ENCODE data around the gene EPC1.
"Not testable (repeated sequence)": the region's sequence is repeated elsewhere in the genome, so short reads cannot be mapped to it uniquely, and the experiment has no call there.

Gene EPC1

GRCh38 chr10:32376097-32376496 is 29.1 kb upstream of the EPC1 start:
- no peak for DNase-seq
- Mint-ChIP-seq H3K9me3 (no peaks in the 10 kb centered on the region), H3K27me3 (no peaks in the 10 kb centered on the region), H3K36me3 (ENCODE audit: low read depth) (peaks cover 11% of the 10 kb centered on the region), H3K4me1 (ENCODE audit: low read depth) (peaks cover 44% of the 10 kb centered on the region), H3K4me3 (no peak overlapping the region), H3K27ac (no peak overlapping the region)

GRCh38 chr10:32375631-32376030 is 28.7 kb upstream of the EPC1 start:
- Mint-ChIP-seq H3K27me3 (no peaks in the 10 kb centered on the region), H3K4me3 (no peak overlapping the region), H3K27ac (peak overlapping the region; percentile 33), H3K9me3 (no peaks in the 10 kb centered on the region), H3K36me3 (ENCODE audit: low read depth) (peaks cover 13% of the 10 kb centered on the region), H3K4me1 (ENCODE audit: low read depth) (peaks cover 48% of the 10 kb centered on the region)
- no peak for DNase-seq

- H3K9me3 Mint-ChIP-seq, result no peaks in the 10 kb centered on the region
- peak overlapping the region; percentile 47 for H3K27ac Mint-ChIP-seq
- H3K4me1 Mint-ChIP-seq (ENCODE audit: low read depth), result peaks cover 56% of the 10 kb centered on the region
- no peaks in the 10 kb centered on the region for H3K27me3 Mint-ChIP-seq
- H3K4me3 Mint-ChIP-seq, result no peak overlapping the region
- H3K36me3 Mint-ChIP-seq (ENCODE audit: low read depth), result peaks cover 13% of the 10 kb centered on the region
- no peak for DNase-seq
Measured at GRCh38 chr10:32374605-32375004, 27.6 kb upstream of the EPC1 start.

GRCh38 chr10:32373496-32373895 is 26.5 kb upstream of the EPC1 start:
- Mint-ChIP-seq H3K9me3 (no peaks in the 10 kb centered on the region), H3K27me3 (no peaks in the 10 kb centered on the region), H3K4me3 (no peak overlapping the region), H3K36me3 (ENCODE audit: low read depth) (peaks cover 13% of the 10 kb centered on the region), H3K4me1 (ENCODE audit: low read depth) (peaks cover 61% of the 10 kb centered on the region), H3K27ac (peak overlapping the region; percentile 13)
- no peak for DNase-seq

GRCh38 chr10:32373031-32373430 is 26.1 kb upstream of the EPC1 start:
- peaks cover 64% of the 10 kb centered on the region for H3K4me1 Mint-ChIP-seq (ENCODE audit: low read depth)
- H3K27ac Mint-ChIP-seq, result peak overlapping the region; percentile 13
- peaks cover 13% of the 10 kb centered on the region for H3K36me3 Mint-ChIP-seq (ENCODE audit: low read depth)
- no peaks in the 10 kb centered on the region for H3K27me3 Mint-ChIP-seq
- H3K9me3 Mint-ChIP-seq, result no peaks in the 10 kb centered on the region
- no peak overlapping the region for H3K4me3 Mint-ChIP-seq
- no peak for DNase-seq

- Mint-ChIP-seq H3K9me3 (no peaks in the 10 kb centered on the region), H3K4me3 (no peak overlapping the region), H3K27ac (peak overlapping the region; percentile 69), H3K4me1 (ENCODE audit: low read depth) (peaks cover 69% of the 10 kb centered on the region), H3K36me3 (ENCODE audit: low read depth) (peaks cover 13% of the 10 kb centered on the region), H3K27me3 (no peaks in the 10 kb centered on the region)
- no peak for DNase-seq
Measured at GRCh38 chr10:32372000-32372875, 25.3 kb upstream of the EPC1 start.

- no peaks in the 10 kb centered on the region for H3K9me3 Mint-ChIP-seq
- H3K27me3 Mint-ChIP-seq, result no peaks in the 10 kb centered on the region
- peaks cover 10% of the 10 kb centered on the region for H3K36me3 Mint-ChIP-seq (ENCODE audit: low read depth)
- H3K27ac Mint-ChIP-seq, result peak overlapping the region; percentile 82
- H3K4me1 Mint-ChIP-seq (ENCODE audit: low read depth), result peaks cover 75% of the 10 kb centered on the region
- DNase-seq, result no peak
- no peak overlapping the region for H3K4me3 Mint-ChIP-seq
Measured at GRCh38 chr10:32371101-32371500, 24.1 kb upstream of the EPC1 start.

- H3K27me3 Mint-ChIP-seq, result no peaks in the 10 kb centered on the region
- peaks cover 70% of the 10 kb centered on the region for H3K4me1 Mint-ChIP-seq (ENCODE audit: low read depth)
- peak; percentile 73 for DNase-seq
- no peaks in the 10 kb centered on the region for H3K9me3 Mint-ChIP-seq
- no peak overlapping the region for H3K4me3 Mint-ChIP-seq
- peaks cover 10% of the 10 kb centered on the region for H3K36me3 Mint-ChIP-seq (ENCODE audit: low read depth)
- H3K27ac Mint-ChIP-seq, result peak overlapping the region; percentile 77
Measured at GRCh38 chr10:32367793-32368453, 21.0 kb upstream of the EPC1 start.

GRCh38 chr10:32366588-32366987 is 19.6 kb upstream of the EPC1 start:
- H3K9me3 Mint-ChIP-seq, result no peaks in the 10 kb centered on the region
- H3K36me3 Mint-ChIP-seq (ENCODE audit: low read depth), result peaks cover 4% of the 10 kb centered on the region
- DNase-seq, result no peak
- H3K27me3 Mint-ChIP-seq, result no peaks in the 10 kb centered on the region
- peak overlapping the region; percentile 53 for H3K27ac Mint-ChIP-seq
- H3K4me1 Mint-ChIP-seq (ENCODE audit: low read depth), result peaks cover 73% of the 10 kb centered on the region
- peak overlapping the region; percentile 34 for H3K4me3 Mint-ChIP-seq

- H3K4me3 Mint-ChIP-seq, result peak overlapping the region; percentile 34
- no peaks in the 10 kb centered on the region for H3K9me3 Mint-ChIP-seq
- peaks cover 73% of the 10 kb centered on the region for H3K4me1 Mint-ChIP-seq (ENCODE audit: low read depth)
- H3K27me3 Mint-ChIP-seq, result no peaks in the 10 kb centered on the region
- peaks cover 3% of the 10 kb centered on the region for H3K36me3 Mint-ChIP-seq (ENCODE audit: low read depth)
- peak overlapping the region; percentile 37 for H3K27ac Mint-ChIP-seq
- no peak for DNase-seq
Measured at GRCh38 chr10:32366111-32366510, 19.2 kb upstream of the EPC1 start.

GRCh38 chr10:32365404-32365803 is 18.4 kb upstream of the EPC1 start:
- H3K4me3 Mint-ChIP-seq, result peak overlapping the region; percentile 35
- H3K36me3 Mint-ChIP-seq (ENCODE audit: low read depth); H3K27me3 Mint-ChIP-seq; H3K9me3 Mint-ChIP-seq; DNase-seq: not testable (repeated sequence)
- peaks cover 72% of the 10 kb centered on the region for H3K4me1 Mint-ChIP-seq (ENCODE audit: low read depth)
- H3K27ac Mint-ChIP-seq, result peak overlapping the region; percentile 65

- DNase-seq, result no peak
- Mint-ChIP-seq H3K27ac (peak overlapping the region; percentile 70), H3K4me3 (no peak overlapping the region), H3K27me3 (no peaks in the 10 kb centered on the region), H3K36me3 (ENCODE audit: low read depth) (peaks cover 11% of the 10 kb centered on the region), H3K9me3 (peaks cover 2% of the 10 kb centered on the region), H3K4me1 (ENCODE audit: low read depth) (peaks cover 67% of the 10 kb centered on the region)
Measured at GRCh38 chr10:32362571-32362970, 15.6 kb upstream of the EPC1 start.

GRCh38 chr10:32360884-32361283 is 13.9 kb upstream of the EPC1 start:
- no peak for DNase-seq
- Mint-ChIP-seq H3K4me3 (no peak overlapping the region), H3K9me3 (peaks cover 2% of the 10 kb centered on the region), H3K4me1 (ENCODE audit: low read depth) (peaks cover 69% of the 10 kb centered on the region), H3K36me3 (ENCODE audit: low read depth) (peaks cover 11% of the 10 kb centered on the region), H3K27me3 (no peaks in the 10 kb centered on the region), H3K27ac (peak overlapping the region; percentile 66)

GRCh38 chr10:32360241-32360640 is 13.3 kb upstream of the EPC1 start:
- Mint-ChIP-seq H3K4me1 (ENCODE audit: low read depth) (peaks cover 67% of the 10 kb centered on the region), H3K27me3 (no peaks in the 10 kb centered on the region), H3K27ac (no peak overlapping the region), H3K36me3 (ENCODE audit: low read depth) (peaks cover 11% of the 10 kb centered on the region), H3K9me3 (peaks cover 2% of the 10 kb centered on the region), H3K4me3 (no peak overlapping the region)
- no peak for DNase-seq
